Neuronal stem cell (in vitro differentiated cells): ENCODE results near the gene ELOA2.
"Not testable (repeated sequence)": the region's sequence is repeated elsewhere in the genome, so short reads cannot be mapped to it uniquely, and the experiment has no call there.

Experiments used
- DNase-seq: peaks from one replicate; pipeline ENCODE4 v3.0.0-alpha.2; 2013; ENCODE audit warnings: low spot score
- H2AFZ ChIP-seq: one replicate; pipeline ENCODE4 v1.6.1; 2013; ENCODE audit warnings: mild to moderate bottlenecking, low read length, inconsistent platforms
- H2AK5ac ChIP-seq: 2 replicates; pipeline ENCODE4 v1.6.1; 2013; ENCODE audit warnings: low read depth, mild to moderate bottlenecking, inconsistent platforms, low read length, moderate library complexity, mixed read lengths
- H2BK120ac ChIP-seq: 2 replicates; pipeline ENCODE4 v1.6.1; 2013; ENCODE audit warnings: low read depth, mild to moderate bottlenecking, inconsistent platforms, low read length, moderate library complexity, mixed read lengths
- H2BK12ac ChIP-seq: one replicate; pipeline ENCODE4 v1.6.1; 2013; ENCODE audit warnings: low read length, inconsistent platforms
- H2BK15ac ChIP-seq: 2 replicates; pipeline ENCODE4 v1.6.1; 2013; ENCODE audit warnings: mild to moderate bottlenecking, low read length, inconsistent platforms, mixed read lengths
- H2BK5ac ChIP-seq: one replicate; pipeline ENCODE4 v1.6.1; 2013; ENCODE audit warnings: inconsistent platforms, mild to moderate bottlenecking, low read length, moderate library complexity
- H3K14ac ChIP-seq: one replicate; pipeline ENCODE4 v1.6.1; 2013; ENCODE audit warnings: low read length, inconsistent platforms
- H3K18ac ChIP-seq: 2 replicates; pipeline ENCODE4 v1.6.1; 2013; ENCODE audit warnings: low read length, inconsistent platforms
- H3K23ac ChIP-seq: 2 replicates; pipeline ENCODE4 v1.6.1; 2013; ENCODE audit warnings: low read depth, mild to moderate bottlenecking, mixed read lengths, low read length, inconsistent platforms; ENCODE audit not compliant: poor library complexity
- H3K27ac ChIP-seq: replicated peaks from 3 replicates; pipeline ENCODE4 v1.5.1; 2013; ENCODE audit warnings: low read length, inconsistent platforms
- H3K27me3 ChIP-seq, 3 experiments: 2 replicates each; pipeline ENCODE4 v1.6.1; 2013; ENCODE audit warnings: low read length in 3 of 3, mild to moderate bottlenecking in 2 of 3, inconsistent platforms in 1 of 3, low read depth in 1 of 3, mixed read lengths in 1 of 3, moderate library complexity in 1 of 3; ENCODE audit not compliant: control insufficient read depth in 3 of 3, insufficient read depth in 3 of 3
- H3K36me3 ChIP-seq, 2 donors: replicated peaks in 1 of 2; 2 replicates each; pipeline ENCODE4 v1.6.1; 2013; ENCODE audit warnings: low read length in 2 of 2; ENCODE audit not compliant: control insufficient read depth in 2 of 2, insufficient read depth in 2 of 2
- H3K4ac ChIP-seq: 2 replicates; pipeline ENCODE4 v1.6.1; 2013; ENCODE audit warnings: inconsistent platforms, mild to moderate bottlenecking, low read length, moderate library complexity
- H3K4me1 ChIP-seq, 2 donors: 1 replicate in 1 of 2; 2 replicates in 1 of 2; pipeline ENCODE4 v1.6.1; 2013; ENCODE audit warnings: low read length in 2 of 2, low read depth in 1 of 2; ENCODE audit not compliant: control insufficient read depth in 2 of 2, insufficient read depth in 1 of 2
- H3K4me2 ChIP-seq: one replicate; pipeline ENCODE4 v1.6.1; 2013; ENCODE audit warnings: mild to moderate bottlenecking, low read length, inconsistent platforms; ENCODE audit not compliant: insufficient read depth, poor library complexity, severe bottlenecking
- H3K4me3 ChIP-seq, 2 donors: 2 replicates each; pipeline ENCODE4 v1.5.1; 2013; ENCODE audit warnings: low read length in 2 of 2, mild to moderate bottlenecking in 2 of 2, inconsistent platforms in 1 of 2, moderate library complexity in 1 of 2
- H3K79me1 ChIP-seq: one replicate; pipeline ENCODE4 v1.6.1; 2013; ENCODE audit warnings: low read depth, mild to moderate bottlenecking, inconsistent platforms, low read length, moderate library complexity
- H3K9ac ChIP-seq: one replicate; pipeline ENCODE4 v1.6.1; 2013; ENCODE audit warnings: mild to moderate bottlenecking, low read depth, low read length, inconsistent platforms; ENCODE audit not compliant: poor library complexity
- H3K9me3 ChIP-seq, 2 donors: replicated peaks in 1 of 2; 2 replicates each; pipeline versions ENCODE3 to v1.6.1; 2013; ENCODE audit warnings: low read length in 2 of 2, mild to moderate bottlenecking in 2 of 2, inconsistent platforms in 1 of 2, low read depth in 1 of 2, mixed read lengths in 1 of 2, moderate library complexity in 1 of 2; ENCODE audit not compliant: control insufficient read depth in 2 of 2, insufficient read depth in 1 of 2
- H4K8ac ChIP-seq: one replicate; pipeline ENCODE4 v1.6.1; 2013; ENCODE audit warnings: low read depth, mild to moderate bottlenecking, inconsistent platforms, low read length, moderate library complexity
- H4K91ac ChIP-seq: one replicate; pipeline ENCODE4 v1.6.1; 2013; ENCODE audit warnings: low read length, low read depth, mild to moderate bottlenecking, inconsistent platforms; ENCODE audit not compliant: poor library complexity
- WGBS, 2 donors: extraction: QIAGEN DNeasy Blood & Tissue Kit; methylation state at CpG; one replicate each; pipeline ENCODE4 v1.1.7; 2013; ENCODE audit warnings: missing lambda C conversion rate in 2 of 2, mixed read lengths in 1 of 2; ENCODE audit not compliant: insufficient read length in 2 of 2, insufficient replicate concordance in 1 of 2; ENCODE audit errors: extremely low coverage in 2 of 2; 5-methylcytosine and 5-hydroxymethylcytosine counted together

Gene ELOA2

DNA sequence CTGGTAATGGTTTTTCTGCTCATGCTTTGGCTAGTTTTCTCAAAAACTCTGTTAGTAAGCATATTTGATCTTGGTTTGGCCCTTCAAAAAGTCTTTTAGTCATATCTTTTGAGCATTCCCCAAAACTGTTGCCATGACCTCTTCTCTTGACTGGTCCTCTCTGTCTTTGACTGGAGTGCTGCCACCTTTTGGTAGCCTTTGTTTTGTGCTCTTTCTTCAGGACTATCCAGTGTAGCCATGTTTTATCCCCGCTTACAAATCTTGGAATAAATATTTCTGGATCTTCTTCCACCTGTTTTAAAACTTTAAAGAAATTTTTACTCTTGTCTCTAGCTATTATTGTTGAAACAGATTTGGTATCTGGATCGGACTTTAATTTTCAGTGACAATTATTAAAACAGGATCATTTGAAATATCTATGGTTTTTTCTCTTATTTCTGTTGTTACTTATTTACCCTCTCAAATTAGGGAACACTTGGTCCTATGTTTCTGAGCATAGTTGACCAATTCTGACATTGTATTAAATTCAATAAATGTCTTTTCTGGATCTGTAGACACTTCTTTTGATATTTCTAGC lies 965 bp upstream of the ELOA2 start:
- H3K18ac ChIP-seq: no peak overlapping the region

DNA sequence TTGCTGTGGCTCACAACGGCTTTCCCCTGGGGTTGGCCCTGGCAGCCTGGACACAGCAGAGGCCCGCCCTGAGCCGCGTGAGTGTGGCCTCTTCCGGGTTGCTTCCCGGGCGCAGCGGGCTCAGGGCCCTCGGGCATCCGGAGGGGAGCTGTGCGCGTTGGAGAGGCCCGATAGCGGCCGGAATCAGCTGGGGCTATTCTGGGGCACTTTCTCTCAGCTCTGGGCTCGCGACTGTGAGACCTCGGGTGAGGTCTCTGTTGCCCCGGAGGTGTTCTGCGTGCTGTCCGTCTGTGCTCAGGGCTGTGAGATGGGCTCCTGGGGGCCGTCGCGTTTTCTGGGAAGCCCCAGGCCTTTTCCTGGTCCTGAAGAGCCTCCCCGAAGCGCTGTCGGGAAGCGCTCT lies 830 bp downstream of the ELOA2 start:
- no CpG with 5 or more reads among the region's 28 CpGs for WGBS, 2 donors
- not testable (repeated sequence) for DNase-seq

More for the DNA sequence above, 965 bp upstream of the ELOA2 start:
- H3K23ac ChIP-seq: no peak overlapping the region
- no peak overlapping the region for H3K4ac ChIP-seq
- no peak overlapping the region for H3K4me2 ChIP-seq
- no peaks in the 10 kb centered on the region for H3K36me3 ChIP-seq
- H2AFZ ChIP-seq: no peak overlapping the region
- no peak overlapping the region for H3K14ac ChIP-seq
- no peak overlapping the region for H4K8ac ChIP-seq
- no CpG with 5 or more reads among the region's 2 CpGs for WGBS, 2 donors
- no peak overlapping the region for H2BK5ac ChIP-seq
- H3K27me3 ChIP-seq: peaks cover 0 to 18% (median 0%) of the 10 kb centered on the region in 3 experiments
- no peak overlapping the region for H4K91ac ChIP-seq
- no peak overlapping the region for H3K4me3 ChIP-seq
- H3K79me1 ChIP-seq: peaks cover 2% of the 10 kb centered on the region
- no peak overlapping the region for H2BK120ac ChIP-seq
- H3K27ac ChIP-seq: no peak overlapping the region
- peaks cover 0 to 1% of the 10 kb centered on the region in 2 donors for H3K4me1 ChIP-seq
- no peak overlapping the region for H2BK15ac ChIP-seq
- H3K9me3 ChIP-seq: no peaks in the 10 kb centered on the region
- no peak overlapping the region for H2AK5ac ChIP-seq
- no peak overlapping the region for H2BK12ac ChIP-seq
- H3K9ac ChIP-seq: no peak overlapping the region
- DNase-seq: no peak

DNA sequence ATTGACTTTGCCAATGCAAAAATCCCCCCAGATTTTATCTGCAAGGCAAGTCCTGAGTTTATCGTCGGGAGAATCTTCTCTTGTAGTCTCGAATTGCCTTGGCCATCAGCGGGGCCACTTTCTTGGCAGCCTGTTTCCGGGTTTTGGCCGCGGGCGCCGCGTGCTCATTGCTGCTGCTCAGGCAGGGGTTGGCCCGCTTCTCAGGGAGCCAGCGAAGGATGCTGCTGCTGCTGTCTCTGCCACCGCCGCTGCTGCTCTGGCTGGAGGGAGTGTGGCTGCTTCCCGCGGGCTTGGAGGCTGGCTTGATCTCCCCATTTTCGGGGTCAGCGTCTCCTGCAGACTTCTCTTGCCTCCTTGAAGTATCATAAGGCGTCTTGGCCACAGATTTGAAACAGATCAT lies 2.5 kb downstream of the ELOA2 start:
- Histone ChIP-seq H3K14ac (no peak overlapping the region), H3K27me3 (peaks cover 0 to 5% (median 0%) of the 10 kb centered on the region in 3 experiments), H3K27ac (no peak overlapping the region), H3K36me3 (no peaks in the 10 kb centered on the region), H2AK5ac (no peak overlapping the region), H3K79me1 (peaks cover 2% of the 10 kb centered on the region), H3K23ac (no peak overlapping the region), H4K91ac (no peak overlapping the region), H4K8ac (no peak overlapping the region), H3K9me3 (no peaks in the 10 kb centered on the region), H3K18ac (no peak overlapping the region), H2BK120ac (no peak overlapping the region), H2BK12ac (no peak overlapping the region), H3K9ac (no peak overlapping the region), H3K4me2 (no peak overlapping the region), H2BK15ac (no peak overlapping the region), H3K4me1 (peaks cover 0 to 1% of the 10 kb centered on the region in 2 donors), H3K4ac (no peak overlapping the region), H2AFZ (no peak overlapping the region), H2BK5ac (no peak overlapping the region), H3K4me3 (no peak overlapping the region)
- no peak for DNase-seq
- no CpG with 5 or more reads among the region's 19 CpGs for whole genome bisulfite sequencing, 2 donors

More for the DNA sequence above, 830 bp downstream of the ELOA2 start:
- H3K4me1 ChIP-seq, H3K18ac ChIP-seq, H2BK12ac ChIP-seq, H3K9me3 ChIP-seq, H2BK120ac ChIP-seq, H2AFZ ChIP-seq, H3K4ac ChIP-seq, H3K79me1 ChIP-seq, H3K14ac ChIP-seq, H3K9ac ChIP-seq, H4K91ac ChIP-seq, H3K23ac ChIP-seq, H4K8ac ChIP-seq, H3K4me2 ChIP-seq, H3K36me3 ChIP-seq, H2BK5ac ChIP-seq, H3K27ac ChIP-seq, H3K4me3 ChIP-seq, H2AK5ac ChIP-seq, H2BK15ac ChIP-seq: not testable (repeated sequence)
- peaks cover 0 to 12% (median 0%) of the 10 kb centered on the region in 3 experiments for H3K27me3 ChIP-seq

DNA sequence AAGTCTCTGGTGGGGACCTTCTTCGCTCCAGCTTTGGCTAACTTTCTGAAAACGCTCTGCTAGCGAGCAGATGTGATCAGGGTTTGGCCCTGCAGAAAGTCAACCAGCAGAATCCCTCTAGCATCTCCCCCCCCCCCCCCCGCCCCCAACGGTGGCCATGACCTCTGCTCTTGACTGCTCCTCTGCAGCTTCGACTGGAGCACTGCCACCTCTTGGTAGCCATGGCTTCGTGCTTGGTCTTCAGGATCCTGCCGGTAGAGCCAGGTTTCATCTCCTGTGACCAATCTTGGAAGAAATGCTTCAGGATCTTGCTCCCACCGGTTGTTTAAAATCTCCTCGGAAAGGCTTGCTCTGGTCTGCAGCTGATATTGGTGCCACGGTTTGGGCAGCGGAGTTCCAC lies 4.5 kb downstream of the ELOA2 start:
- H3K14ac ChIP-seq, H2BK12ac ChIP-seq, H2BK120ac ChIP-seq, H3K4ac ChIP-seq, H3K18ac ChIP-seq, DNase-seq, H3K9ac ChIP-seq, H3K4me3 ChIP-seq, H2AK5ac ChIP-seq, H3K27ac ChIP-seq, H3K23ac ChIP-seq, H2BK15ac ChIP-seq, H2AFZ ChIP-seq, H4K8ac ChIP-seq, H4K91ac ChIP-seq, H3K27me3 ChIP-seq, H3K36me3 ChIP-seq, H3K4me2 ChIP-seq, H3K79me1 ChIP-seq, H2BK5ac ChIP-seq, H3K4me1 ChIP-seq, H3K9me3 ChIP-seq: not testable (repeated sequence)
- WGBS, 2 donors: no CpG with 5 or more reads among the region's 12 CpGs
